PFSK-1 (cell line): ENCODE measurements around the gene RUNX2.

Experiments
- FOXP2 ChIP-seq: optimal IDR thresholded peaks from 2 replicates; pipeline ENCODE3; 2011; ENCODE audit warnings: borderline replicate concordance, control low read depth, inconsistent platforms; ENCODE audit not compliant: insufficient read depth; ENCODE audit errors: extremely low read length, extremely low read depth
- POLR2AphosphoS5 ChIP-seq: IDR thresholded peaks from 2 replicates; pipeline ENCODE4 v1.6.1; 2012; ENCODE audit warnings: low read depth, mild to moderate bottlenecking, control low read depth, low read length, moderate library complexity
- REST ChIP-seq, 2 experiments: IDR thresholded peaks; 2 replicates each; pipeline versions ENCODE4 v1.6.1 to v1.8.0; 2011 to 2012; ENCODE audit warnings: low read depth in 2 of 2, low read length in 2 of 2, control low read depth in 1 of 2, inconsistent platforms in 1 of 2, mild to moderate bottlenecking in 1 of 2, moderate library complexity in 1 of 2; ENCODE audit not compliant: insufficient read depth in 1 of 2
- SIN3A ChIP-seq: IDR thresholded peaks from 2 replicates; pipeline ENCODE4 v1.6.1; 2012; ENCODE audit warnings: mild to moderate bottlenecking, low read length, moderate library complexity, borderline replicate concordance; ENCODE audit not compliant: insufficient read depth
- TAF1 ChIP-seq: IDR thresholded peaks from 2 replicates; pipeline ENCODE4 v1.6.1; 2012; ENCODE audit warnings: low read length, control low read depth, borderline replicate concordance; ENCODE audit not compliant: insufficient read depth

GRCh38 chr6:45625191-45625664 is 297.1 kb downstream of the RUNX2 start:
- no peak for TF ChIP-seq REST (IDR thresholded peaks at IDR 0.05; ENCODE audit: insufficient read depth in 1 of 2, low read depth in 2 of 2, low read length in 2 of 2)
- TF ChIP-seq POLR2AphosphoS5: no peak
- TF ChIP-seq TAF1: no peak
- TF ChIP-seq SIN3A: no peak
- TF ChIP-seq FOXP2: no peak
